Esophagus squamous epithelium (tissue), 4 donors: Measurements from ENCODE around the gene GLYATL2.

ENCODE experiments used
- POLR2A ChIP-seq, 4 donors: fragments of 450-650 bp; IDR thresholded peaks; one replicate each; pipeline ENCODE4 v1.6.1; 2017; ENCODE audit warnings: antibody characterized with exemption in 4 of 4, mild to moderate bottlenecking in 4 of 4, moderate library complexity in 3 of 4
- TF ChIP-seq, protein P1 (sequence below), 6 experiments: fragments of 450-650 bp in 4 of 6; fragments of 200-600 bp in 2 of 6; sonication (generic) in 2 of 6; IDR thresholded peaks; one replicate each; pipeline ENCODE4 v1.5.1; 2016 to 2019; ENCODE audit warnings: antibody characterized with exemption in 6 of 6, mild to moderate bottlenecking in 4 of 6, moderate library complexity in 4 of 6

DNA sequence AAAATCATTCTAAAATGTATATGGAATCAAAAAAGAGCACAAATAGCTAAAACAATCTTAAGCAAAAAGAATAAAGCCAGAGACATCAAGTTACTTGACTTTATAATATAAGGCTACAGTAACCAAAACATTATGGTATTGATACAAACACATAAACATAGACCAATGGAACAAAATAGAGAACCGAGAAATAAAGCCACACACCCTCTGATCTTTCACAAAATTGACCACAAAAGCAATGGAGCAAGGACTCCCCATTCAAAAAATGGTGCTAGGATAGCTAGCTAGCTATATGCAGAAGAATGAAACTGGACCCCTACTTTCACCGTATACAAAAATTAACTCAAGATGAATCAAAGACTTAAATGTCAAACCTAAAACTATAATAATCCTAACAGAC, 43.2 kb downstream of the GLYATL2 start:
- TF ChIP-seq, protein P1, sequence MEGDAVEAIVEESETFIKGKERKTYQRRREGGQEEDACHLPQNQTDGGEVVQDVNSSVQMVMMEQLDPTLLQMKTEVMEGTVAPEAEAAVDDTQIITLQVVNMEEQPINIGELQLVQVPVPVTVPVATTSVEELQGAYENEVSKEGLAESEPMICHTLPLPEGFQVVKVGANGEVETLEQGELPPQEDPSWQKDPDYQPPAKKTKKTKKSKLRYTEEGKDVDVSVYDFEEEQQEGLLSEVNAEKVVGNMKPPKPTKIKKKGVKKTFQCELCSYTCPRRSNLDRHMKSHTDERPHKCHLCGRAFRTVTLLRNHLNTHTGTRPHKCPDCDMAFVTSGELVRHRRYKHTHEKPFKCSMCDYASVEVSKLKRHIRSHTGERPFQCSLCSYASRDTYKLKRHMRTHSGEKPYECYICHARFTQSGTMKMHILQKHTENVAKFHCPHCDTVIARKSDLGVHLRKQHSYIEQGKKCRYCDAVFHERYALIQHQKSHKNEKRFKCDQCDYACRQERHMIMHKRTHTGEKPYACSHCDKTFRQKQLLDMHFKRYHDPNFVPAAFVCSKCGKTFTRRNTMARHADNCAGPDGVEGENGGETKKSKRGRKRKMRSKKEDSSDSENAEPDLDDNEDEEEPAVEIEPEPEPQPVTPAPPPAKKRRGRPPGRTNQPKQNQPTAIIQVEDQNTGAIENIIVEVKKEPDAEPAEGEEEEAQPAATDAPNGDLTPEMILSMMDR (IDR thresholded peaks at IDR 0.05), result no peak
- TF ChIP-seq POLR2A (IDR thresholded peaks at IDR 0.05), result no peak
